Neural crest cell (in vitro differentiated cells): ENCODE data around the gene EMX1. TPM values are rescaled to one million over a fixed set of nuclear protein-coding genes. Genes with fewer than 3 reads are reported as not detected.

Source experiments
- DNase-seq: peaks from one replicate; pipeline ENCODE4 v3.0.0; 2021; ENCODE audit warnings: low read depth, mixed read lengths, low spot score
- H3K27ac Mint-ChIP-seq: one replicate; pipeline ENCODE4 v1.8.0; 2021; ENCODE audit warnings: mild to moderate bottlenecking, mixed read lengths; ENCODE audit not compliant: unreplicated experiment
- H3K27me3 Mint-ChIP-seq: 2 replicates; pipeline ENCODE4 v1.8.0; 2021; ENCODE audit warnings: low read depth, mild to moderate bottlenecking, mixed read lengths
- H3K36me3 Mint-ChIP-seq: 2 replicates; pipeline ENCODE4 v1.8.0; 2021; ENCODE audit warnings: low read depth, mild to moderate bottlenecking, mixed read lengths
- H3K4me1 Mint-ChIP-seq: 2 replicates; pipeline ENCODE4 v1.8.0; 2021; ENCODE audit warnings: mixed read lengths
- H3K4me3 Mint-ChIP-seq: one replicate; pipeline ENCODE4 v1.8.0; 2021; ENCODE audit warnings: mild to moderate bottlenecking, mixed read lengths
- H3K9me3 Mint-ChIP-seq: 2 replicates; pipeline ENCODE4 v1.8.0; 2021; ENCODE audit warnings: mixed read lengths
- total RNA-seq: library from RNA; stranded (reverse); gene quantifications from 2 replicates; pipeline ENCODE4 v1.2.1, GENCODE V29; 2021
- TF ChIP-seq, protein P1 (sequence below): fragments of 200-600 bp; sonication (generic); conservative IDR thresholded peaks from 2 replicates; pipeline ENCODE4 v1.5.0; 2021; ENCODE audit warnings: antibody characterized with exemption, mild to moderate bottlenecking

EMX1 gene
- total RNA-seq, 1 donor from 2014 or later, result not detected

DNA sequence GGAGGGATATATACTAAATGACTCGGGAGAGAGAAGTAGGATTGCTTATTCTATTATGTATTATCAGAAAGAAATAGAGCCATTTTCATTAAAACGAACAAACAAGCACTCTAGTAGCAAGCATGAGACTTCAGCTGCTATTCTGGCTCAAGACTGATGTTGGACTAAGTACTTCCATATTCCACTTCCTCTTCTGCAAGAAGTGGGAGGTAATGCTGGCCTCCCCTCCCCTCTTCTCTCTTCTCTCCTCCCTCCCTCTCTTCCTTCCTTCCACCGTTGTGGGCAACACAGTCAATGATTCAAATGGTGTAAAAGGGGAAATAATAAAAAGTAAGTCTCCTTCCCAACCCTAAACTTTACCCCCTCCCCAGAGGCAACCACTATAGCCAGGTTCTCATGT is 62.6 kb downstream of the EMX1 start:
- DNase-seq, result no peak
- TF ChIP-seq, protein P1, sequence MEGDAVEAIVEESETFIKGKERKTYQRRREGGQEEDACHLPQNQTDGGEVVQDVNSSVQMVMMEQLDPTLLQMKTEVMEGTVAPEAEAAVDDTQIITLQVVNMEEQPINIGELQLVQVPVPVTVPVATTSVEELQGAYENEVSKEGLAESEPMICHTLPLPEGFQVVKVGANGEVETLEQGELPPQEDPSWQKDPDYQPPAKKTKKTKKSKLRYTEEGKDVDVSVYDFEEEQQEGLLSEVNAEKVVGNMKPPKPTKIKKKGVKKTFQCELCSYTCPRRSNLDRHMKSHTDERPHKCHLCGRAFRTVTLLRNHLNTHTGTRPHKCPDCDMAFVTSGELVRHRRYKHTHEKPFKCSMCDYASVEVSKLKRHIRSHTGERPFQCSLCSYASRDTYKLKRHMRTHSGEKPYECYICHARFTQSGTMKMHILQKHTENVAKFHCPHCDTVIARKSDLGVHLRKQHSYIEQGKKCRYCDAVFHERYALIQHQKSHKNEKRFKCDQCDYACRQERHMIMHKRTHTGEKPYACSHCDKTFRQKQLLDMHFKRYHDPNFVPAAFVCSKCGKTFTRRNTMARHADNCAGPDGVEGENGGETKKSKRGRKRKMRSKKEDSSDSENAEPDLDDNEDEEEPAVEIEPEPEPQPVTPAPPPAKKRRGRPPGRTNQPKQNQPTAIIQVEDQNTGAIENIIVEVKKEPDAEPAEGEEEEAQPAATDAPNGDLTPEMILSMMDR, result no peak
- H3K9me3 Mint-ChIP-seq, result no peaks in the 10 kb centered on the region
- no peaks in the 10 kb centered on the region for H3K4me1 Mint-ChIP-seq
- H3K36me3 Mint-ChIP-seq, result no peaks in the 10 kb centered on the region
- H3K27me3 Mint-ChIP-seq, result no peaks in the 10 kb centered on the region
- H3K27ac Mint-ChIP-seq, result no peak overlapping the region
- no peak overlapping the region for H3K4me3 Mint-ChIP-seq

DNA sequence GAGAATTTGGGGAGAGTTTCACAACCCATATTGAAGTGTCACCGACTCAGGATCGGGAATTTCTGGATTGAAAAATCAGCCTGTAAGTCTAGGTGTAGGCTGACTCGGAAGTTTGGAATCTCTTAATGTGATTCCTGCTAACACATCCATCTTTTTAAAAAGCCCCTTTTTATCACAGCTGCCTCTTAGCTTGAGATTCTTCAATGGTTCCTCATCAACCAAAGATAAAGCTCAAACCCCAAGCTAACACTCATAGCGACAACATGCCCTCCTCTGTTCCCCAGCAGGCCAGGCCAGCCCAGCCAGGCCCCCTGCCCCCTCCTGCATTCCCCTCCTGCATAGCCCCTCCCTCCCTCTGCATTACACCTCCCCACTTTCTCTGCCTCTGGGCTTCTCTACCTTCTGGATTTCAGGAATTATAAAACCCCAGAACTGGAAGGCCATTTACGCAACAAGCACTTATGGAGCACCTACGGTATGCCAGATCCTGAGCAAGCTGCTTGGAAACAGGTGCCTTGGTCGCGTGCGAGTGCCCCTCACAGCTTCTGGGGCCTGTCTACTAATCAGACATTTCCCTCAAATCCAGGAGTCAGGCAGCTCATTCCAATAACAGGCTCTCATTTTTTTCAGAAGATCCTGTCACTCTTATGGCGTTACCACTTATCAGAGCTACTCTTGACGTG is 63.4 kb downstream of the EMX1 start:
- TF ChIP-seq, protein P1, result no peak
- Mint-ChIP-seq H3K27ac (no peak overlapping the region), H3K9me3 (no peaks in the 10 kb centered on the region), H3K4me3 (no peak overlapping the region), H3K27me3 (no peaks in the 10 kb centered on the region), H3K36me3 (no peaks in the 10 kb centered on the region), H3K4me1 (no peaks in the 10 kb centered on the region)
- no peak for DNase-seq

DNA sequence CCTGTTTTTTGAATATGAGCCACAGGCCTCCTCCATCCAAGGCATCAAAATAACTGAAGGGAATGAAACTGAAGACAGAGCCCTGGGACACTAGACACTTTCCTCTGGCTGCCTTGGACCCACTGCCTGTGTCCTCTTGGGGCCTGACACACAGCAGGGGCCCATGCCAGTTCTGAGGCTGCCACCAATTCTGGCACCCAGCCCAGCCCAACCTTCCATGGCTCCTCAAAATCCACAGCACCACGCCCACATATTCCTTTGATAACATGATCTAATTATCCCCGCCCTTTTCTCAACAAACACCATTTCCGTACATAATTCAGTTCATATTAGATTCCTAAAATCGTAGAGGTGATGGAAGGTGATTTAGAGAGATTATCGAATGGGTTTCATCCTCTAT is 64.2 kb downstream of the EMX1 start:
- no peak for DNase-seq
- no peak overlapping the region for H3K27ac Mint-ChIP-seq
- no peaks in the 10 kb centered on the region for H3K36me3 Mint-ChIP-seq
- TF ChIP-seq, protein P1, result no peak
- H3K27me3 Mint-ChIP-seq, result no peaks in the 10 kb centered on the region
- no peaks in the 10 kb centered on the region for H3K4me1 Mint-ChIP-seq
- H3K4me3 Mint-ChIP-seq, result no peak overlapping the region
- no peaks in the 10 kb centered on the region for H3K9me3 Mint-ChIP-seq

DNA sequence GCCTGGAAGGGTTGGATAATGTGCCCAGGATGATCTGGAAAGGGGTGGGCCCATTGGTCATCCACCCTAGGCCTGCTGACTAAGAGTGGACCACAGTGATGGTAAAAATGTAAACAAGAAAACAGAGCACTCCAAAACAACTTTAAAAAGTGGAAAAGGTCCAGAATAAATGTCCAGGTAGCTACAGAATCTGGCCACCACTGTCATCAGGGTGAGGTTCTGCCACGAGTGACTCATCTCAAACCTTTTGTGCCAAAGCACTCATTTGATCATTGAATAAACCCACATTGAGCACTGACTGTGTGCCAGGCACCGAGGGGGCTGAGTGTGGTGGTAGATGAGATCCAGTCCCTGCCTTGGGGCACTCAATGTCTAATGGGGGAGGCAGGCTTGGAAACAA is 64.9 kb downstream of the EMX1 start:
- no peaks in the 10 kb centered on the region for H3K9me3 Mint-ChIP-seq
- no peaks in the 10 kb centered on the region for H3K27me3 Mint-ChIP-seq
- H3K4me1 Mint-ChIP-seq, result no peaks in the 10 kb centered on the region
- H3K4me3 Mint-ChIP-seq, result no peak overlapping the region
- TF ChIP-seq, protein P1, result no peak
- no peak for DNase-seq
- H3K27ac Mint-ChIP-seq, result no peak overlapping the region
- no peaks in the 10 kb centered on the region for H3K36me3 Mint-ChIP-seq

DNA sequence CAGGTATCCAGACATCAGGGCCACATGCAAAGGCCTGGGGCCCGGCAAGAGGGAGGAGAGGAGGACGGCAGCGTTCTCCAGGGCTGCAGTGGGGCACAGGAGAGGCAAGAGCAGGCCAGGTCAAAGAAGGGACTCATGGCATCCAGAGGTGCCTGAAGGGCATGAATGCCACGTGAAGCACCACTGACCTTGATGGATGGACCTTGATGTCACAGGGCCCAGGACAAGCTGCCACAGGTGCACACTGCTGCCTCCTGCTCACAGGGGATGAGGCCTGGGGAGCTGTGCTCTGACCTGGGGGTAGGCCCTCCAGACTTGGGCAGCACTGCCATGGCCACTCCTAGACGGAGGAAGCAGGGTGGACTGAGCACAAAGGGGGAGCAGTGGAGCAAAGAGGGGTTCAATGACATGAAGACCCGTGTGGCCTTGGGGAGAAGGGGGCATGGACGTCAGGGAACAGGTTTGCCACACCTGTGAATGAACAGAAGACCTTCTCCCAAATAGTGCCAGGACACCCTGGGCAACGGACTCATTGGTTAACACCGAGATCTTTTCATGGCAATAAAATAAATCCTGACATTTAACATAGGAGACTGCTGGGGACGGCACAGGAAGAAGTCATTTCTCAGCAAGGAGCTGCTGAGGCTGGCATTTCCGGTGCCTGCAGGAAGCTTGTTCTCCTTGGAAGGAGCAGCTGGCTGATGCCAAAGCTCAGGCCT is 65.6 kb downstream of the EMX1 start:
- no peak overlapping the region for H3K4me3 Mint-ChIP-seq
- no peaks in the 10 kb centered on the region for H3K36me3 Mint-ChIP-seq
- H3K9me3 Mint-ChIP-seq, result no peaks in the 10 kb centered on the region
- no peak overlapping the region for H3K27ac Mint-ChIP-seq
- no peaks in the 10 kb centered on the region for H3K4me1 Mint-ChIP-seq
- TF ChIP-seq, protein P1, result no peak
- no peaks in the 10 kb centered on the region for H3K27me3 Mint-ChIP-seq
- DNase-seq, result no peak
